Adrenal gland (tissue), 5 donors: ENCODE data around the gene ZNF410.

Source experiments
- CTCF ChIP-seq, 6 experiments: fragments of 450-650 bp in 4 of 6; fragments of 200-600 bp in 2 of 6; sonication (generic) in 1 of 6; IDR thresholded peaks; 1 replicate in 5 of 6; 2 replicates in 1 of 6; pipeline versions ENCODE4 v1.5.1 to v1.8.0; 2016 to 2021; ENCODE audit warnings: antibody characterized with exemption in 6 of 6, mild to moderate bottlenecking in 2 of 6, moderate library complexity in 1 of 6
- POLR2A ChIP-seq, 2 donors: fragments of 450-650 bp; IDR thresholded peaks; one replicate each; pipeline ENCODE4 v1.6.1; 2017; ENCODE audit warnings: antibody characterized with exemption in 2 of 2, mild to moderate bottlenecking in 2 of 2, moderate library complexity in 1 of 2
- donor health status: DM: no; HTN: no; CAD: no.

- TF ChIP-seq CTCF (IDR thresholded peaks at IDR 0.05) = no peak
- no peak for TF ChIP-seq POLR2A (IDR thresholded peaks at IDR 0.05)
Measured at GRCh38 chr14:73888460-73888725, 1.7 kb downstream of the ZNF410 start.
